Left forelimb (tissue), 1 donor: ENCODE results near the gene NUMA1.

Experiments
- DNase-seq: peaks from one replicate; pipeline ENCODE4 v3.0.0-alpha.2; 2018; ENCODE audit warnings: low spot score

The NUMA1 gene

DNA sequence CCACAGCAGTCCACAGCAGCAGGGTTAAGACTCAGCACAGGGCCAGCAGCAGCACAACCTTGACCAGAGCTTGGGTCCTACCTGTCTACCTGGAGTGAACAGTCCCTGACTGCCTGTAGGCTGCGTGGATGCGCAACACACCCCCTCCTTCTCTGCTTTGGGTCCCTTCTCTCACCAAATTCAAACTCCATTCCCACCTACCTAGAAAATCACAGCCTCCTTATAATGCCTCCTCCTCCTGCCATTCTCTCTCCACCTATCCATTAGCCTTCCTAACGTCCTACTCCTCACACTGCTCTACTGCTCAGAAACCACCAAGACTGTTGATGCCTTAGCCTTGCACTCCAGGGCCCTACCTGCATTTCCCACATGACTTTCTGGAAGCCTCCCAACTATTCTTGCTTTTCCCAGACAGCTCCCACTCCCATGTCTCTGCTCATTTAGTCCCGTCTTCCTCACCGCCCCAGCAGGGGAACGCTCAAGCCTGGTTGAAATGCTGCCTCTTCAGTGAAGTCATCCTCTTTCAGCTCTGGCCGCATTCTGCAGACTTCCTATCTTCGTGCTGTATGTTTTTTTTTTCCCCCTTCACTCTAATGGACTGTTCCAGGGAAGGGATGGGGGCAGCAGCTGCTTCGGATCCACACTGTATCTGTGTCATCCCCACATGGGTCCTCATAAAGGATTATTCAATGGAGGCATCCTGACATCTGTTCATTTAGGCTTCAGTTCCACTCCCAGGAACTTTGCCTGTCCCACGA, 78.3 kb downstream of the NUMA1 start:
- no peak for DNase-seq

DNA sequence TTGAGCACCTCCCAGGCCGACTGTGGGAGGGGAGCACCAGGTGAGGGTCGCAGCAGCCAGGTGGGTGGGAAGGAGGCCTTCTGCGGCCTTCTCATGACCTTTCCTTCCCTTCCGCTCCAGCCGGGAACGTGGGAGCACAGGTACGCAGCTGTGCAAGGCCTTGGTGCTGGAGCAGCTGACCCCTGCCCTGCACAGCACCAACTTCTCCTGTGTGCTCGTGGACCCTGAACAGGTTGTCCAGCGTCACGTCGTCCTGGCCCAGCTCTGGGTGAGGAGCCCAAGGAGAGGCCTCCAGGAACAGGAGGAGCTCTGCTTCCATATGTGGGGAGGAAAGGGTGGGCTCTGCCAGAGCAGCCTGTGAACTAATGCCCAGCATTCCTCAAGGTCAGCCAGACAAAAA, 79.1 kb downstream of the NUMA1 start:
- DNase-seq: no peak

DNA sequence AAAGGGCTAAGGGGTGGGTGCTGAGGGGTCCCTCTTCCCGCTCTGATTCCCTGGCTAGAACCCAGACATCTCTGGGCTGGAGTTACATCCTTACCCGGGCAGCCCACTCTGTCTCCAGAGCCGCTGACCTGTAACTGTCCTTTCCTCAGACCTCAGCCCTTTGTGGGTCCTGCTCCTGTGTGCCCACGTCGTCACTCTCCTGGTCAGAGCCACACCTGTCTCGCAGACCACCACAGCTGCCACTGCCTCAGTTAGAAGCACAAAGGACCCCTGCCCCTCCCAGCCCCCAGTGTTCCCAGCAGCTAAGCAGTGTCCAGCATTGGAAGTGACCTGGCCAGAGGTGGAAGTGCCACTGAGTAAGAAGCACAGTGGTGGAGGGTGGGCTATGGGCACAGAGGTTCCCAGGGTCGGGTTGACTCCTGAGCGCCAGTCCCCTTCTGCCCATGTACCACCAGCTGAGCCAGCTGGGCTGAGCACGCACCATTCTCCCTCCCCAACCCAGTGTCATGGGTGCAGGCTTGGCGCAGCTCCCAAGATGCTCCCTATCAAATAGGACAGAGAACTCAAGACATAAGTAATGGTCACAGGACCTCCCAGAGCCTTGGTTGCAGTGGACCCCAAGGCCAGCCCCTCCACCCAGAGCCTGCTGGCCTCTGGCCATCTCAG, 80.0 kb downstream of the NUMA1 start:
- DNase-seq: no peak

DNA sequence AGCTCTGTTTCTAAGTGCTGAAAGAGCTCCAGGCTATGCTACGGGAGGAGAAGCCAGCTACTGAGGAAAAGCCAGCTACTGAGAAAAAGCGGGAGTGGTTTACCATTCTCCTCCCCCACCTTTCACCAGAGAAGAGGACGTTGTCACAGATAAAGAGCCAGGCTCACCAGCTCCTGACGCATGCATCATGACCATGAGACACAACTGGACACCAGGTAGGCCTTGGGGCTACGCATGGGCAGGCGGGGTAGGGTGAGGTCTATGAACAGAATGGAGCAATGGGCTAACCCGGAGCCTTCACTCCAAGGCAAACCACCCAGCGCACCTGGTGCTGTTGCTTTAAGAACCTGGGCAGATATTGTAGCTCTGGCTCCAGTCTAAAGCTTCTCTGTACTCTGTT, 80.5 kb downstream of the NUMA1 start:
- DNase-seq: no peak

DNA sequence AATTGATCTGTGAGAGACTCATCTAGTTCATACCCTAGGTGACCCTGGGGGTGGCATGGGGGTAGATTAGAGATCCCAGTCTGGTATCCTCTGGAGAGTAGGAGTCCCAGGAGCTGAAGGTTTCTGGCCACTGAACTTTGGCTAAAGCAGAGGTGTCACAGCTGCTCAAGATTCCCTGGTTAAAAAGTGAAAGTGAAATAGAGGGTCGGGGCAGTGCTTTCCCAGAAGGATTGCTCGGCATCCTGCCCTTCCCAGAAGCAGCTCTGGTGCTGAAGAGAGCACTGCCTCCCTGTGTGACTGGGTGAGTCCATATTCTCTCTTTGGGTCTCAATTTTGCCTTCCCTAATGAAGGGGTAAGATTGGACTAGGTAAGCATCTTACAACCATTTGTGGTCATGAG, 81.0 kb downstream of the NUMA1 start:
- DNase-seq: no peak

DNA sequence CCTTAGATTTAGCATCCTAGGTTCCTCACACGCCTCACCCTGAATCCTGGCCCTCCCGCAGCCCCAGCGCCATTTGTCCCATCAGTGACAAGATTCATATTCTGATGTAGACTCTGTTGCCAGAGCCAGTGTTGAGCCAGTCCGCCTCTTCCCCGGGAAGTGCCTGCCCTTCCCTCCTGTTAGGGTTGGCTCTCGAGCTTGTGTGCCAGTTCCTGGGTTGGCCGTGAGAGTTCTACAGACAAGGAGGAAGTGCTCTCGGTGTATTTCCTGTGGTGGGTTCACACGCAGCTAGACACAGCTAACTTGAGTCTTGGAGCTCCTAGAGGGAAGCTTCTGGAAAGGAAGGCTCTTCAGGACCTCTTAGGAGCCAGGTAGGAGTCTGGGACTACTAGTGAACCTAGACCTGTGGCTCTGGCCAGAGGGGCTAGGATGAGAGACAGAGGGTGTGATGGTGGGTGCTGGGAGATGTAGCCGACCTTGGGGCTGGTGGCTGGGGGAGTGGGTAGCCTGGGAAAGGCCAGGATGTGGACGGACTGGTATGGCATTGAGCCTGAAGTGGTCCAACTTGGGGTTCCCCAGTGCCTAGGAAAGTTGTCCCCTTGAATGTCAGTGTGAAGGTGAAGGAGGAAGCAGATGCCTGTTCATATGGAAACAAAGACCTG, 81.6 kb downstream of the NUMA1 start, which contains the start of gene IL18BP:
Gene IL18BP, plus strand, starts transcription at position 261 of the 662 bp plus-strand sequence. CDS start 1,076 bp downstream, outside the sequence.
- DNase-seq: no peak

DNA sequence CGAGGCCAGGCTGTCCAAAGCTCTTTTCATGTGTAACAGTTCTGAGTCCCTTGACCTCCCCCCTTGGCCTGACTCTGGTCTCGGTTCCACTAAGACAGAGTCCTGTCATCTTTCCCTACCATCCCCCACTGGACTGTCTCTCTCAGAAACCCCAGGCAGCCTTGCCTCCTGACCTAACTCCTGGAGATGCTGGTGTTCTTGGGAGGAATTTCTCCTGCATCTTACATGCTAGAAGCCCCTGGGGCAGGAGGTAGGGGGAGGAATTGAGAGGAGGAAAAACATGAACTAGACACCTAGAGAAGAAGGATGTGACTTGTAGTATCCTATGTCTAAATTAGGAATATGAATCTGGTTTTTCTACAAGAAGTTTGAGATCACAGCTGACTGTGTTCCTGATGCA, 82.3 kb downstream of the NUMA1 start:
- no peak for DNase-seq

DNA sequence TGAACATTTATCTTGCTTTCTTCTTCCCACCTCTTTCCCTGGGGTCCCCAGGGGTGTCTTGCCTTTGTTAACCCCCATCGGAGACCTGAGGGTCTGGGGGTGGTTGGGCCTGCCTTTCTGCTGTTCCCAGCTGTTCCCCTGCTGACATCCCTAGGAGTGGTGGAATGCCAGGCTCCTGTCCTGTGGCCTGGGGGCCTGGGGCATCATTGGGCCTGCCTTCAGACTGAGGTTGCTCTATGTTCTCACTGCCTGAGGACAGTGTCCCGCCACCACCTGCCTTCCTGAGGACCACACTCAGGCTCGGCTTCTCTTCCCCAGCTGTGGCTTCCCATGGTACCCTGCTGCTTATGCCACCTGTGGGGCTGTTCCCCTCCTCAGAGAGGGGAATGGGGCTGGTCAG, 82.7 kb downstream of the NUMA1 start:
- no peak for DNase-seq

DNA sequence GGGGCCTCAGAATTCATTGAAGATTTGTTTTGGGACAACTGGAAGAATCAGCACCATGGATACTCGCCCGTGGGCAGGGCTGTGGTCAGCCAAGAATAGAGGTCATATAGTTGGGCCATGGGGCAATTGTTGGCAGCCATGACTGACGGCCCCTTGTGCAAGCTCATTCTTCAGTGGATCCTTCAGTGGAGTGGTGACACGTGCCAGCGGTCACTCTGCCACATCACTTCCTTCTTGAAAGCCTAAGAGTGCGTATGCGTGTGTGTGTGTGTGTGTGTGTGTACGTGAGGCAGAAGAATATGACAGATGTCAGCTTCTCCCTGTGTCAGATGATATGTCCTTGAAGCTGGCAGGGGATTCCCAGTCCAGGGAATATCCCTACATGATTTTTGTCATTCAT, 83.4 kb downstream of the NUMA1 start:
- no peak for DNase-seq

DNA sequence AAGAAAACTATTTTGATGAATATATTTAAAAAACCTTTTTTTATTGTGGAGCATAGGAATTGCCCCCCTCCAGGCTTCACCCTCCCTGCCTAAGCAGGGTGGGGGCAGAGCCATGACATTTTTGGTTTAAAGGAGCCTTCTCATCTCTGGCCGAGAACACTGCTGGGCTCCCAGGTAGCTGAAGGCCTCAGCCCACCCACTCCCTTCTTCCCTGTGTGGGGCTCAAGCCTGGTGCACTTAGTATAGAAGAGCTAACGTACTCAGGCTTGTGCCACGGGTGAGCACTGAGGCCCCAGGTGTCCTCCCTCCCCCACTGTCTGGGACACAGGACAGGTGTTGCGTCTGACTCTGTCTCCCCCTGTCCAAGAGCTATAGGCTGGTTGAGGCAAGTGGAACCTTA, 83.8 kb downstream of the NUMA1 start:
- DNase-seq: no peak

DNA sequence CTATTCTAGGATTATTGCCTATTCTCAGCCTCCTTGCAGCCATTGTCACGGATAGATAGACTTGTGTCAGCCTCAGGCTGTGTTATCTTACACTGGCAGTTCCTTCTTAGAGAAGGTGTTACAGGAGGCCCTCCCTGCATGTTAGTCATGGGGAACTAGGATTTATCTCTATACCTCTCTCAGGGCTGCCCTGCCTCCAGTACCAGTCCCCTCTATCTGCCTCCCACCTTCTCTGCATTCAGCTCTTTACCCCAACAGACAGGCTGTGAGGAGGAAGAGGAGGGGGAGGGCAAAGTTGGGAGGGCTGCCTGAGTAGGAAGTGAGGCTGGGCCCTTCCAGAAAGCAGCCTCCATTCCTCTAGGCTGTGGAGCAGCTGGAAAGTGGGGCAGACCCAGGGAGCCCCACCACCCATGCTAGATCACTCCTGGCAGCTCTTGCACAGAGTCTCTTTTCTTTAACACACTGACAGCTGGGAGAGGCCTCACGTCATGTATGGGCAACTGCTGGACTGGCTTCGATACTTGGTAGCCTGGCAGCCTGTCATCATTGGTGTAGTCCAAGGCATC, 84.5 kb downstream of the NUMA1 start:
- no peak for DNase-seq

DNA sequence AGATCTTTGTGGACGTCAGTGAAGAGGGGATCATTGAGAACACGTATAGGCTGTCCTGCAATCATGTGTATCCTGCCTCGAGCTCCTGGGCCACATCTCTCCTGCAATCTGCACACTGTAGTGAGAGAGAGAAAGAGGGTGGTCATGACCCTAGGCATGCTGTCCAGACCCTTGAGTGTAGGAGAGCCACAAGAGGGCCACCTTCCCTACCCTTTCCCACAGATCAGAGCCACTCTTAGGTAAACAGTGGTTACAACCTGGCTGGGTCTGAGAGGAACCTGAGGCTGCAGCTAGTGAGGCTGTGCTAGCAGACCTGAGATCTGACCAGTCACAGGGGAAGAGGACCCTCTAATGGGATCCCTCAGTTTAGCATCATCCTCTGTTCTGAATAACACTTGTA, 85.6 kb downstream of the NUMA1 start:
- DNase-seq: no peak

DNA sequence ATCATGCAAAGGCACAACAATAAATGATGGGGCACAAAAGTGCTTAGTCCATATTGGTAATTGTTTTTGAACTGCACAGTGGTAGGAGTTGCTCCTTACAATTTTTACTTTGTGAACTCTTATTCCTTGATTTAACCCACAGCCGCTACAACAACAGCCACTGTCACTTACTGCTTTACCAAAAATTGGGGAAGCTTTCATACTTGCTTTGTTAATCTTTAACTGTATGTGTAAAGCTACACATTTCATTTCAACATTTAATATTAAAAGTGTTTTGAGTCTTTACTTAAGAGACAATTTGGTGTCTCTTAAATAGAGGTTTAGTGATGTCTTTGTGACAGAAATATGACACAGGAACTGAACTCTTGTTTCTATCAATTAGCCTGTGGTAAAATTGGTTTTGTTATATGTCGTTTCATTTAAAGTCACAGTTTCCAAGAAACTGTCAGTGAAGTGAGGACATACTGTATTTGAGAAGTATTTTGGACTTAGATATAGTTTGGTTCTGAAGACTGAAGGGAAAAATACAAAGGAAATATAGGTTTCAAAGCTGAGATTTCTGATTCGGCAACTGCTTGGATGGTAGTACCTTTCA, 88.1 kb downstream of the NUMA1 start:
- no peak for DNase-seq

DNA sequence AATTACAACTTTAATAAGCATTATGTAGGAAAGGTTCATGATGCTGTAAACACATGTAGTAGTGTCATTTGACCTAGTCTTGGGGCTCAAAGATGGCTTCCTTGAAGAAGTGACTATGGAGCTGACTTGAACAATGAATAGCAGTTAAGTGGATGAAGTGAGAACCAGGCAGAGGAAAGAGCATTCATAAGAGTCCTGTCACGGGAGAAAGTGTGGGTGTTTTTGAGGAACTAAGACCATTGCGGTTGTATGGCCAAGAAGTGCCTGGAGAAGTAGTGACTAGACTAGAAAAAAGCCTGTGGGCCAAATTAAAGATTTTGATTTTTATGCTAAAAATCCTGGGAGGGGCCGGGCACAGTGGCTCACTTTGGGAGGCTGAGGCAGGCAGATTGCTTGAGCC, 88.8 kb downstream of the NUMA1 start:
- DNase-seq: no peak

DNA sequence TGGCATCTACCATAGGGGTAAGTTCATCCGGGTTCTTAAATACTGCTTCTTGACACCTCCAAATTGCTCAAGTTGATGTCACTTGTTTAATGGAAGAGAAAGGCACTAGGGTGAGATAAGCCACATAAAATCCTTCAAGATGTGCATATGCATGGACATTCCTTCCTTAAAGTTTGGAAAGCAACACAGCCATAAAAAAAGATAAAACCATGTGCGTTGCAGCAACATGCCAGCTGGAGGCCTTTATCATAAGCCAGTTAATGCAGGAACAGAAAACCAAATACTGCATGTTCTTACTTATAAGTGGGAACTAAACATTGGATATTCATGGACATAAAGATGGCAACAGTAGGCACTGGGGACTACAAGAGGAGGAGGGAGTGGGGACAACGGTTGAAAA, 89.6 kb downstream of the NUMA1 start:
- no peak for DNase-seq

DNA sequence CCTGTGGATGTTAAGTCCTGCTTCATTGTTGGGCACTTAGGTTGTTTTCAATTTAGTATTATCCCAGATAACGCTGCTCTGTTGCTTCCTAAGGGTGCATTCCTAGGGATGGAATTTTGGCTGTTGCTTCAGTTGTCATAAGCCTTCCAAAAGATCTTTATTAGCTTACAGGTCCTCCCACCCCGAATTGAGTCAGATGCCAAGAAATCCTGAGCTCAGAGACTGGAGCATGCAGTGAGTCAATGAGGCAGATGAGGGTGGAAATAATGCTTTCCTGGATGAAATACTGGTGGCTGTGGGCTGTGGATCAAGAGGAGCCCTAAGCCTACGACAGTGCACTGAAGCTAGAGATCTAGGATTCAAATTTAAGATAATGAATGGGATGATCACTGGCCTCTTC, 92.3 kb downstream of the NUMA1 start:
- no peak for DNase-seq

DNA sequence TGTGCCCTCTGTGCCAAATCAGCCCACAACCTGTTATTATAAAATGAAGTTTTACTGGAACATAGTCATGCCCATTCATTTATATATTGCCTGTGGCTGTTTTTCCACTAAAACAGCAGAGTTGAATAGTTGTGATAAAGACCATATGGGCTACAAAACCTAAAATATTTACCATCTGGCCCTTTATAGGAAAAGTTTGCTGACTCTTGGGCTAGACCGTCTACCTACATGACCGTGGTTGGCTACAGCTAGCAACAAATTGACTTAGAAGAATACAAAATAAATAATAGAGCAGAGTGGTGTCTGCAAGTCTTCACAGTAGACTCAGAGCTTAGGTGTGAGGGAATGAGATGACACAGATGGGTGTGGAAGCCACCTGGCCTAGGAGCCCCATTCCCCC, 92.8 kb downstream of the NUMA1 start:
- no peak for DNase-seq

DNA sequence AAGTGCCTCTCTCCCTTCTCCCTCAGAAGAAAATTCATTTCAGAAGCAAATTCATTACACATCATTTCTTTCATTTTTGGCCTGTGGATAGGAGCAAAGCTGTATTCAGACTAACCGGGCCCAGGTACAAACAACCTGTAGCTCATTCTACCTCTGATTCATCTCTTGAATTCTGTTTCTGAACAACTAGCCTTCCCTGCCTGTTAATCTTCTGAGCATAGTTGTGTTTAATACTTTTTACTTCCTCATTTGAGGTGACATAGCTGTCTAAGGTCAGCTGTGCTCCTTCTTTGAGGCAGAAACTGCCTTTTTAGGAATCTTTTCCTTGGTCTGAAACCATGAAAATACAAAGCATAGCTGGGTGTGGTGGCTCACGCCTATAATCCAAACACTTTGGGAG, 94.2 kb downstream of the NUMA1 start:
- no peak for DNase-seq

DNA sequence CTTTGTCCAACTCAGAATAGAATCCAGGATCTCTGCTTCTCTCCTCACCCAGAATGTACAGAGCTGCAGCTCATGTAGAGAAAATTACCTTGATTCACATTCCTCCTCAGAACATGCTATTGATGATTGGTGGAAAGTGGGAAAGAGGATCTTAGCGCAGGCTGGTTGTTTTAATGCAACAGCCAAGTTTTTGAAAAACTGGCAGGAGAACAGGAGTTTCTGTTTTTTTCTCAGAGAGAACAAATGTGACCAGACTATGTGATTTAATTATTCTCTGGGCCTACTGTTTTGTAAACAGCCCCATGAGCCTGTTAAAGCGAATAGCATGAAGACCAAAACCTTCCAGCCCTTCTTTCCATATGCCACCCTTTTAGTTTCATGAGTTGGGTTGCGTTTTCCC, 100.7 kb downstream of the NUMA1 start:
- DNase-seq: no peak

DNA sequence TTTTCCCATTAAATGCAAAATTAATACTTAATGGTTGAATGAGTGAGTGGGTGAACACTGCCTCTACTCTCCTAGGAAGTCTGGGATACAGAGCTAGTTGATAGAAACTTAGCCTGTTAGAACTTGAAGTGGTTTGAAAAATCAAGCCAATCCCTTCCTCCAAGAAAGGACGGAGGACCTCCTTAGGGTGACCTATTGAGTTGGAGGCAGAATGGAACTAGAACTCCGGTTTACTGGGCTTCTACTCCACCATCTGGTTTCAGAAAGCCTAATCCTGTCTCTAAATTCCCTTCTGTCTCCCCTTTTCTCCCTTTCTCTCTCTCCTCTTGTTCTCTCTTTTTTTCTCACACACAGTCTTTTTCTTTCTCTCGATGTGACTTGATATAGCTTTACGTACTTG, 101.2 kb downstream of the NUMA1 start:
- DNase-seq: no peak

DNA sequence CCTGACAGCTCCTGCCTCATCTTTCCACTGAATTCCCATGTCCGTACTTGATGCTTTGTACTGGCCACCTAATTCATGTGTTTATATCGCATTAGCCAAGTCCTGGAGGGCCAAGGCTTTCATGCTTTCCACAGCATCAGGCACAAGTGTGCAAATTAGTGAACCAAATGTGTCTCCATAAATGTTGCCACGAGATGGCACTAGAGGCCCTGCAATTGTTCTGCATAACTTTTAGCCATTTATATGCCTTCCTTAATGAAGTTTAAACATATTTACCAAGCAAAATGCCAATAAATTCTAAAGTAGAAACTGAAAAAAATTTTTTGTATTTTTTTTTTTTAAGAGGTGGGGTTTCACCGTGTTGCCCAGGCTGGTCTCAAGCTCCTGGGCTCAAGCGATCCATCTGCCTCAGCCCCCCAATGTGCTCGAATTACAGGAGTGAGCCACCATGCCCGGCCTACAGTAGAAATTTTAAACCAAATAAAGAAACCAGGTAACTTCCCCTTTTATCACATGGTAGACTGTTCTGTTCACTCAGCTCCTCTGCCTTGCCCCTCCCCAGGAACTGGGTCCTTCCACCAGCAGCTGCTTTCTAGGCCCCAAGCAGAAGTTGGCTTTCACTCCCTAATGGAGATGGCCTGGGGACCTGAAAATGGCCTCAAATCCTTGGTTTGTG, 102.5 kb downstream of the NUMA1 start:
- no peak for DNase-seq

DNA sequence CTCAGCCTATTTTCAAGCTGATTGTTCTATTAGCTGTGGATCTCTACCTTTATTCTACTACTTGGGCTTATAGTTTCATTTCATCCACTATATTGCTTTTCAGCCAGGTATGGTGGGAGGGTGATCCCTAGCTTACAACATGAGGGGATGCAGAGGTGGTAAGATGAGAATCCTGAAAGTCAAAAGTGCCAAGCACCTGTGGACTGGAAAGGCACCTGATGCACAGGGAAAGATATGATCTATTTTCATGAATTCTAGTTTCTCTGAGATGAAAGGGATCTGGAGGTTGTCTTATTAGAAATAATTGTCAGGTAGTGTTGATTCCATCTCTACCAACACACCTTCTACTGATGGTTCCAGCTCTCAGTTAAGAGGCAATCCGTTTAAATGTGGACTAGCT, 103.3 kb downstream of the NUMA1 start:
- DNase-seq: no peak
